Activated CD4-positive, CD25-positive, alpha-beta regulatory T cell treated with anti-CD3 and anti-CD28 coated beads, Interleukin-2, amount 50 U/mL, for 72 hours (primary cell): ENCODE results near the gene CPXM2.
"Not testable (repeated sequence)": the region's sequence is repeated elsewhere in the genome, so short reads cannot be mapped to it uniquely, and the experiment has no call there.

Source experiments
- DNase-seq: peaks from one replicate; pipeline ENCODE4 v3.0.0; 2021

The CPXM2 gene

GRCh38 chr10:123761666-123762230 is 129.9 kb downstream of the CPXM2 start:
- no peak for DNase-seq

GRCh38 chr10:123761038-123761428 is 130.6 kb downstream of the CPXM2 start:
- no peak for DNase-seq

- no peak for DNase-seq
Measured at GRCh38 chr10:123760356-123761037, 131.1 kb downstream of the CPXM2 start.

DNA sequence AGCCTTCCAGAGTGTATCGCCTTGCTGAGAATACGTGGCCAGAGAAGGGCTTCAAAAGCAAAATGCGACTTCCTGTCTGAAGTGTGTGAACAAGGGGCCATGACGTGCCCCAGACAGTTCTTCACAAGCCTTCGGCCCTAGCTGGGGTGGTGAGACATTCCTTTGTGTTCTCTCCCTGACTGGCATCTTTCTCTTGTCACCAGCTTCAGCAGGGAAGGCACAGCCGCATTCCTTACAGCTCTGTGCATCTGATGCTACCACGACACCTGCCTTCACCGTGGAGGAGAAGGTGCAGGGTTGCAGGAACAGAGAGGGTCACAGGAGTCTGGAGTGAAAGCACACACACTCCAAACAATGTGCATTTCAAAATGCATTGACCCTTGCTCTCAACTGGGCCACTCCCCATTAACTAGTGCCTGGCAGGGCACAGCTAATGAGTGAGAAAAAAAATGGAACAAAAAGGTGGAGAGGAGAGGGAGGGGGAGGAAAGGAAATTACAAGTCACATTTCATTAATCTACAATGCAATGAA is 132.0 kb downstream of the CPXM2 start:
- no peak for DNase-seq

GRCh38 chr10:123759041-123759440 is 132.6 kb downstream of the CPXM2 start:
- no peak for DNase-seq

DNA sequence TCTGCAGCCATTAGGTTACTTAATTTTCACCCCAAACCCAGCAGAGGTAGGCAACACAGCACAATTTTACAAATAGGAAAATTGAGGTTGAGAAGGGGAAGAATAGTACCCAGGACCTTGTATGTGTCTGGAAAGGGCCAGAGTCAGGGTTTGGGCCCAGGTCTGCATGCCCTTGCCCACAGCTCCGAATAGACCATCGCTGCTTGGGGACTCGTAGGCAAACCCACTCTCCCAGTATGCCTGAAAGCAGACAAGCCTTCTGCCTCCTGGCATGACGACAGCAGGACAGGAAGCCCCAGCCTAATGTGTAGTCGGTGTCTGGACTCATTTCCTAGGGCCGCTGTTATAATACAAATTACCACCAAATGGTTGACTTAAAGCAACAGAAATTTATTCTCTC is 133.8 kb downstream of the CPXM2 start:
- DNase-seq = no peak

DNA sequence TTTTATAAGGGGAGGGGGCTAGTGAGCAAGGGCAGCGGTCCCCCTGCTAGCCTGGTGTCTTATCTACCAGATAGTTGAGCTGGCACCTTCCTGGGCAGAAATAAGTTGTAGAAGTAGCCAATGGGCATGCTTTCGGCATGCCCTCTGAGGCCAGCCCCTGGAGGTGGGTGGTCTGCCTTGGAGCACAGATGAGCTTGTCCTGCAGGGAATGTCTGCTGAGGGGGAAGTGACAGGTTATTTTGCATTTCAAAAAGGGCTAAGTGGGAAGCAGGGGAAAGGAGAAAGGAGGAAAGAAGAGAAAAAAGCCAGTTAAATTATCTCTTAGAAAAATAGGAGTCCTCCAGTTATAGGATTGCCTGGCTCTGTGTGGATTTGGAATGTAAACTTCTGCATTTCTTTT is 136.5 kb downstream of the CPXM2 start:
- no peak for DNase-seq

DNA sequence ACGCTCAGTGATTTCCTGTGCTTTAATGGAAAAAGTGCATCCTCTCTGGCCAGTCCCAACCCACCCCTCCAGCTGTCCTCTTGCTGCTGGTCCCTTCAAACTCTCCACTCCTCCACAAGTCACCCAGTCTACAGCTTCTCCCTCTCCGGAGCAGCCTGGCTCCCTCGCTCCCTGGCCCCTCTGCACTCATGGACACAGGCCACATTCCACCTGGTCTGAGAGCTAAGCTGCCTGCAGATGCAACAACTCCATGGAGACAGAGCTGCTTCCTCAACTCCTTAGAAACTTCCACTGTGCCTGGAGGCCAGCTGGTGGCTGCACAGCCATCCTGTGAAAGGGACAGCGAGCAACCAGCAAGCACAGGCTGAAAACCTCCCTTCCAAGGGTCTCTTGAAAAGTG is 137.5 kb downstream of the CPXM2 start:
- DNase-seq = no peak

DNA sequence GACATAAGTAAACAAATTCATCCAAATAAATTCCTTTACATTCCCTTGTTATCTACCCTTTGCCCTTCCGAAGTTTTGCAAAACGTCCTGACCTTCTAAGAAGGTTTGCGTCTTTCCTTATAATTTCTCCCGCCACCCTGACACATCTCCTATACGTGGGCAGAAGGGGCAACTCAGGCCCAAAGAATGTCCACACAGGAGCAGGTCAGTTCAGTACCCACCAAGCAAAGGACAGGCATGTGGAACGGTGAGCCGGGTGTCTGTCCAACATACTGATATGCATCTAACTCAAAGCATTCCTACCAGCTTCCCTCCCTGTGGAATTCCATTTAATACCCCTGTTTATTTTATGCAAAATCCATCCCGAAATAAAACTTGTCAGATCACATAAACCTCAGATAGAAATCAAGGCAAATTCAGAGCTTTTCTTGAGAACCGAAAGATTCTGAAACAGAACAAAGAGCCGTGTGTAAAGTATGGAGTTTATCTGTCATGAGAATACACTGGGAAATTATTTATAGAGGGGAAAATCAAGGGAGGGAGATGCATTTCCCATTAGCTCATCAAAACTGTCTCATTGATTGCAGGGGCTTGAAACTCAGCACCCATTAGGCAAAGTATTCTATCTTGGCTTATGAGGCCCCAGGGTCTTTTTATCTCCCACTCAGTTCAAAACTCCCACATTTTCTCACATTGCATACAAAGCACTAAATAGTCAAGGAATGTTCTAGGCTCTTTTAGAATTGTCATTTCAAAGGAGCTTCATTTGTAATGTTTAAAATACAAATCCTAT is 140.1 kb downstream of the CPXM2 start:
- DNase-seq = no peak

DNA sequence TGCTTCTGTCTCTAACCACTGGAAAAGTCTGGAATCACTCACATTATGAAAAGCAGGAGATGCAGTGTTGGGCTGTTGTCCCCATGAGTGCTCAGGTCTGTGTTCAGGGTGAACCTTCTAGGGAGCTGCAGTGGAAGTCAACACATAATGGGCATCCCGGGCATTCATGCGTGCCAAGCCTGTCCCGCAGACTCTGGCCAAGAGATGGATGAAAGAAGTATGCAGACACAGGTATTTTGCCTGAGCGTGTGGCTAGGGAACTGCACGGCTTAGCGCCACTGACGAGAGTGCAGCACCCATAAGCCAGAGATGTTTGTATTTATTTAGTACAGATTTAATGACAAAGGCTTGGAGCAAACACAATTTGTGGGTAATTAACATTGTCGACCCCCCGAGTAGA is 140.7 kb downstream of the CPXM2 start:
- no peak for DNase-seq

- no peak for DNase-seq
Measured at GRCh38 chr10:123748711-123749110, 142.9 kb downstream of the CPXM2 start.

GRCh38 chr10:123747426-123747825 is 144.2 kb downstream of the CPXM2 start:
- no peak for DNase-seq

DNA sequence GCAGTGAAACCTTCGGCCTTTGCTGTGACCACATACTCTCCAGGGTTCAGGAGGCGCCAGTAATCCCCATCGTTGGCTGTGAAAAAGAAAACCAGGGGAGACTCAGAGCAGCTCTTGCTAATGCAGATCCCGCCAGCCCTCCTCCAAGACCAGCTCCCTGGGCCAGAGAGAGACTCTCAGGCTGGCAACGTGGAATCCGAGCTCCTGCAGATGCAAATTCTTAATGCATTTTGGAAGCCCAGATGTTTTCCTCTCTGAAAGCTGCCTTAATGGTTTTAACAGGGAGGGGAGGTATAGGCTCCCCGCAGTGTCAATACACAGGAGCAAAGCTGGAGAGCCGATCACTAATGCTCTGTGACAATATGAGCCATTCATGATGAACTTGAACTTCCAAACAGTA is 144.7 kb downstream of the CPXM2 start:
- no peak for DNase-seq

DNA sequence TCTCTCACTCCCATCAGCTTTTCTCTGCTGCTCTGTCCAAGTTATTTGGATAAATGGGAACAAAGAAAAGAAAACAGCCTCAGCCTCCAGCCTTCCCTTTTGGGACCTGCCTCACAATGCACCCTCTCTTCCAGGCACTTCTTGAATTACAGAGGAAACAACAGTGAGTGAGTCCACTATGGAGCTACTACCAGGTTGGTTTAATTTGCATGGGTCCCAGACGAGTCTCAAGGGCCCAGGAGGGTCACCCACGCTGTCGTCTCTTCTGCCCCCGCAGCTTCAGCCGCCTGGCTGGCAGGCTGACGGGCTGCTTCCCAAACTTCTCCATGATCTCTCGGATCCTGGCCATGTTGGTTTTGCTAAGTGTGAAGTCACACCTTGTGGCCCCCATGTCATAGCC is 145.1 kb downstream of the CPXM2 start:
- DNase-seq = no peak

- DNase-seq = no peak
Measured at GRCh38 chr10:123746061-123746460, 145.5 kb downstream of the CPXM2 start.

GRCh38 chr10:123744224-123744536 is 147.4 kb downstream of the CPXM2 start:
- DNase-seq = no peak

DNA sequence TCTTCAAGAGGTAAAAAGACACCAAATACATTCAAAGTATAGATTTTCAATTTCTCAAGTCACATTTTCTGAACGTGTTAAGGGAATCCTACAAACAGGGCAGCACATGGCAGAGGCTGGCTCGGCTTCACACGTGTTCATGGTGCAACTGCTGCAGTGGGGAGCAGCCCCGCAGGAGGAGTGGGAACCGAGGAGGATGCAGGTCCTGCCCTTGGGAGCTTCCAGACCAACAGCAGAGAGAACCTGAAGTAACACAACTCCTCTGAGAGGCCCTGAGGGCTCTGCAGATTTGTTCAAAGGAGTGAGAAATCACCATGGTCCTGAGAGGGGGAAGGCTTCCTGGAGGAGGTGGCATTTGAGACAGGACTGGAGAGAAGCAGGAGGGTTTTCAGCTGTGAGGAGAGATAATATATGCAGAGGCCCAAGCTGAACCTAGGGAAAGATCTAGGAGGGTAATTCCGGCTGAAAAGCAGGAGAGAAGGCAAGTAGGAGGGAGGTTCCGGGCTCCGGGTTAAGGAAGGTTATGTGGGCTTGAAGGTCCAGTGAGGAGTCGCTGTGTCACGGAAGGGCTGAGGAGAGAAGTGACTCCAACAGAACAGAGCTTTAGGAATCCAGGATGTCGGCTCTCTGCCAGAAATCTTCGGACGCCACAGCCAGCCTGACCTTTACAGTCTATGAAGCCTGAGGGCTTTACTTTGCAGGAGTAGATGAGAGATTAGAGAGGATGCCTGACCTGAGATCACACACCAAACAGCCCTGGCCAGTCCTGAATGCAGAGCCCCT is 148.0 kb downstream of the CPXM2 start:
- DNase-seq = no peak

GRCh38 chr10:123742751-123743440 is 148.7 kb downstream of the CPXM2 start:
- no peak for DNase-seq

DNA sequence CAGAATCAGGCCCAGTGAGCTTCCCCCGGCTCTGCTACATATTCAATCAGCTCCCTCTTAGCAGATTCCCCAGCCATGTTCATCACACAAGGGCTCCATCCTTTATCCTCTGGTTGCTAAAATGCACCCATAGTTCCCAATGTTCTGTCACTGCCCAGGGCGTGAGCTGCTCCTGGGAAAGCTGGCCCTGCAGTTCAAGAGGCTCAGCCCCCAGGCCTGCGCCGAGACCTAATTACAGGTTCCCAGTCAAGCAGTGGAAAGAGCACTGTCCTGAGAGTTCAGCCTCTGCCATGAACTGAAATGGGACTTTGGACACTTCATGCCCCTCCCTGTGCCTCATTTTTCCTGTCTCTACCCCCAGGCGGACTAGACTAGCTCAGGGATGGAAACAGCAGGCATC is 149.9 kb downstream of the CPXM2 start:
- DNase-seq = no peak

DNA sequence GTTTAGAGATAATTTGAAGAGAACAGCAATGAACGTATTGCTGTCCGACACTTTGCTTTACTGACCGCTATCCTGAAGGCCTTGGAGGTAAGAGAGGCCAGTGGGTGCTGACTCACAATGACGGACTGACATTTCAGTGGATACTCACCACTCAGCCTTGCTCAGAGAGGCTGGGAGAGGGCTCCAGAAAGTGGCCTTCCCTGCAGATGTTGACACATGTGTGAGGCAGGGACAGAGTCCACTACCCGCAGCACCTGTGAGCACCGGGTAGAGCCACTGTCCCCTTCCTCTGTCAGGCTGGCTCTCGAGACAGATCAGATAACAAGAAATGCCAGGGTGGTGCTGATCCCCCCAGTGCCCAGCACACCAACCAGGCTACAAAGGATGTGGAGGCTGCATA is 150.5 kb downstream of the CPXM2 start:
- DNase-seq = no peak

DNA sequence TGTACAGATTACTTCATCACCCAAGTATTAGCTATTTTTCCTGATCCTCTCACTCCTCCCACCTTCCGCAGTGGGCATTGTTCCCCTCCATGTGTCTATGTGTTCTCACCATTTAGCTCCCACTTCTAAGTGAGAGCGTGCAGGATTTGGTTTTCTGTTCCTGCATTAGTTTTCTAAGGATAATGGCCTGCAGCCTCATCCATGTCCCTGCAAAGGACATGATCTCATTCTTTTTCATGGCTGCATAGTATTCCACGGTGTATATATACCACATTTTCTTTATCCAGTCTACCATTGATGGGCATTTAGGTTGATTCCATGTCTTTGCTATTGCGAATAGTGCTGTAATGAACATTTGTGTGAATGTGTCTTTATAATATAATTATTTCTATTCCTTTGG is 154.7 kb downstream of the CPXM2 start:
- not testable (repeated sequence) for DNase-seq

DNA sequence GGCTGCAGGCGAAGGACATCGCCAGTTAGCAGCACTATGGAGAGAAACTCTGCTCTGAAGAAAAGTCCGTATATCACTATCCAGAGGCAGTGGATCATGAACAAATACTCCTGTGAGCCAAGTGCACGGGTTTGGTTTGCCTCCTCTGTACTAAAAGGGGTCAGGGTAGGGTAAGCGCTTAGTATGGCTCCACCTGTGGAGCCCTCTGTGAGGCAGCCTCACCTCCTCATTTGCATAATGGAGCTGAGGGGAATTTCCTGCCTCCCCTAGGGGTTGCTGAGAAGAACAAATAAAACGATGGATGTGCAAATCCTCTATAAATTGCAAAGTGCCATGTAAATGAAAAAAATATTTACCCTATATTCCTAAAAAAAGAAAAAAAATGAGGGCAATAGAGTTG is 162.1 kb downstream of the CPXM2 start:
- DNase-seq = no peak

DNA sequence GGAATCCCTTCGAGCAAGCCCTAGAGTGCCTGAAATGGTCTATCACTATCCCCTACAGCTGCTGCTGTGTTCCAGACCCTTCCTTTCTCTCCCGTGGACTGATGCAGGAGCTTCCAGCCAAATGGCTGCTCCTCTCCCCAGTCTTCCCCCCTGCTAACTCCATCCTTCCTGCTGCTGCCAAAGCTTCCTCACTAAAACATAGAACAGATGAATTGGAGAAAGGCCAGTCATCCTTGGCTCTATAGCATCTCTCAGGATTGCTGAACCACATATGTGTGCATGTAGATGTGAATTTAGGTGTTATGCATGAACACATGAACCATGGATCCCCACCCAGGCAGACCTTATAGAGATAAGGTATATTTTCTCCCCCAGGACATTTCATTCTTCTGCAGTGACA is 164.8 kb downstream of the CPXM2 start:
- DNase-seq = no peak
